Adrenal gland (tissue), 12 donors: ENCODE measurements around the gene CEP112. TPM values are rescaled to one million over a fixed set of nuclear protein-coding genes. Genes with fewer than 3 reads are reported as not detected.

Experiments used
- DNase-seq, 7 donors: peaks; one replicate each; pipeline ENCODE4 v3.0.0-alpha.2; 2019 to 2020
- H3K27ac ChIP-seq, 5 donors: fragments of 200-600 bp; sonication (generic) in 4 of 5; 1 replicate in 3 of 5; 2 replicates in 2 of 5; pipeline versions ENCODE4 v1.5.1 to v1.8.0; 2016 to 2020; ENCODE audit warnings: mild to moderate bottlenecking in 1 of 5
- H3K27me3 ChIP-seq: fragments of 200-600 bp; 2 replicates; pipeline ENCODE4 v1.8.0; 2021
- H3K36me3 ChIP-seq, 2 donors: fragments of 200-600 bp; replicated peaks in 1 of 2; 1 replicate in 1 of 2; 2 replicates in 1 of 2; pipeline versions ENCODE4 v1.5.1 to v1.8.0; 2018 to 2022
- H3K4me1 ChIP-seq, 2 donors: fragments of 200-600 bp; replicated peaks in 1 of 2; 1 replicate in 1 of 2; 2 replicates in 1 of 2; pipeline versions ENCODE4 v1.5.1 to v1.8.0; 2018 to 2021
- H3K4me3 ChIP-seq, 4 donors: fragments of 200-600 bp; sonication (generic) in 3 of 4; one replicate each; pipeline ENCODE4 v1.5.1; 2016 to 2018
- H3K9me3 ChIP-seq, 3 donors: fragments of 200-600 bp; sonication (generic) in 1 of 3; replicated peaks in 1 of 3; 1 replicate in 2 of 3; 2 replicates in 1 of 3; pipeline versions ENCODE4 v1.5.1 to v1.8.0; 2016 to 2021
- CTCF ChIP-seq, 6 experiments: fragments of 450-650 bp in 4 of 6; fragments of 200-600 bp in 2 of 6; sonication (generic) in 1 of 6; IDR thresholded peaks; 1 replicate in 5 of 6; 2 replicates in 1 of 6; pipeline versions ENCODE4 v1.5.1 to v1.8.0; 2016 to 2021; ENCODE audit warnings: antibody characterized with exemption in 6 of 6, mild to moderate bottlenecking in 2 of 6, moderate library complexity in 1 of 6
- POLR2A ChIP-seq, 2 donors: fragments of 450-650 bp; IDR thresholded peaks; one replicate each; pipeline ENCODE4 v1.6.1; 2017; ENCODE audit warnings: antibody characterized with exemption in 2 of 2, mild to moderate bottlenecking in 2 of 2, moderate library complexity in 1 of 2
- WGBS, 4 donors: extraction: QIAGEN DNeasy Blood & Tissue Kit in 2 of 4; methylation state at CpG; one replicate each; pipeline versions ENCODE4 v1.1.5 to v1.1.7; 2013 to 2017; 5-methylcytosine and 5-hydroxymethylcytosine counted together
- intact Hi-C, 2 donors: fragments of 100-400 bp; cut with DNase I; formaldehyde crosslinking; loops; one replicate each; pipeline versions ENCODE4 v1.14.1 to v1.15.0; 2022 to 2023
- polyA plus RNA-seq, 3 donors: library from polyadenylated mRNA; stranded (reverse); fragments of 200-250 nt in 2 of 3; fragments of 350-450 nt in 1 of 3; fragmentation: Illumina TruSeq in 1 of 3; extraction: RNeasy Lipid Tissue Mini Kit (QIAGEN cat#74804) in 1 of 3; gene quantifications; one replicate each; pipeline ENCODE4 v1.2.3, GENCODE V29; 2013 to 2014
- total RNA-seq, 9 donors: library from RNA; depleted of rRNA in 4 of 9; stranded (reverse); fragments of >200 nt in 4 of 9; fragments of 120-200 nt in 1 of 9; fragmentation: NEBNext Ultra II Directional in 1 of 9; extraction: Animal tissue kit (Norgen Biotek cat#: 25700) in 1 of 9; gene quantifications; one replicate each; pipeline versions ENCODE4 v1.1.0 to v1.2.4, GENCODE V29; 2013 to 2023
- donor health status: healthy with polysubstance abuse.
- donor health status: Bipolar disorder and iron deficiency.
- donor health status: DM: yes; HTN: yes; CAD: no.
- donor health status: DM: no; HTN: no; CAD: no.
- donor health status: DM: no; HTN: no; CAD: no.
- donor health status: DM: yes; HTN: yes; CAD: no.

Gene CEP112
- total and polyA plus RNA-seq, 12 donors = 4.2 to 24.1 (median 9.6) TPM

GRCh38 chr17:65891231-65891735 is 300.6 kb downstream of the CEP112 start:
- intact Hi-C loops = no loop called here
- TF ChIP-seq POLR2A (IDR thresholded peaks at IDR 0.05) (no peak), CTCF (IDR thresholded peaks at IDR 0.05) (no peak)
- Histone ChIP-seq H3K27me3 (no peaks in the 10 kb centered on the region), H3K4me1 (no peaks in the 10 kb centered on the region), H3K27ac (no peak overlapping the region), H3K4me3 (no peak overlapping the region), H3K9me3 (no peaks in the 10 kb centered on the region), H3K36me3 (no peaks in the 10 kb centered on the region)
- DNase-seq = no peak
- WGBS, 4 donors = 92 to 94% (median 93%) methylated on average over 7 of the region's 7 CpGs

GRCh38 chr17:65888649-65889048 is 303.3 kb downstream of the CEP112 start:
- Histone ChIP-seq H3K27me3 (no peaks in the 10 kb centered on the region), H3K27ac (no peak overlapping the region), H3K4me1 (no peaks in the 10 kb centered on the region), H3K4me3 (no peak overlapping the region), H3K9me3 (no peaks in the 10 kb centered on the region), H3K36me3 (no peaks in the 10 kb centered on the region)
- no peak for TF ChIP-seq POLR2A (IDR thresholded peaks at IDR 0.05)
- DNase-seq = no peak
- WGBS, 4 donors = 78 to 95% (median 86%) methylated on average over 4 of the region's 4 CpGs
- intact Hi-C loops = no loop called here

- no peak overlapping the region for H3K27ac ChIP-seq
- H3K27me3 ChIP-seq = no peaks in the 10 kb centered on the region
- H3K36me3 ChIP-seq = no peaks in the 10 kb centered on the region
- H3K4me3 ChIP-seq = no peak overlapping the region
- H3K4me1 ChIP-seq = no peaks in the 10 kb centered on the region
- WGBS, 4 donors = 55 to 68% (median 66%) methylated on average over 6 of the region's 6 CpGs
- intact Hi-C loops = no loop called here
- TF ChIP-seq CTCF (IDR thresholded peaks at IDR 0.05) (no peak), POLR2A (IDR thresholded peaks at IDR 0.05) (no peak)
- H3K9me3 ChIP-seq = no peaks in the 10 kb centered on the region
- DNase-seq = no peak
Measured at GRCh38 chr17:65886315-65887245, 305.4 kb downstream of the CEP112 start.

GRCh38 chr17:65885541-65886312 is 306.2 kb downstream of the CEP112 start:
- no peaks in the 10 kb centered on the region for H3K4me1 ChIP-seq
- no peak overlapping the region for H3K4me3 ChIP-seq
- intact Hi-C loops = no loop called here
- no peaks in the 10 kb centered on the region for H3K9me3 ChIP-seq
- 80 to 86% (median 85%) methylated on average over 6 of the region's 6 CpGs for WGBS, 4 donors
- no peak overlapping the region for H3K27ac ChIP-seq
- TF ChIP-seq POLR2A (IDR thresholded peaks at IDR 0.05) (no peak), CTCF (IDR thresholded peaks at IDR 0.05) (no peak)
- DNase-seq = no peak
- H3K36me3 ChIP-seq = no peaks in the 10 kb centered on the region
- no peaks in the 10 kb centered on the region for H3K27me3 ChIP-seq
